Lower leg skin (tissue), 4 donors: ENCODE data around the gene ABR. TPM values are rescaled to one million over a fixed set of nuclear protein-coding genes. Genes with fewer than 3 reads are reported as not detected.

Experiments
- DNase-seq, 2 donors: peaks; one replicate each; pipeline ENCODE4 v3.0.0-alpha.2; 2019; ENCODE audit warnings: low spot score in 2 of 2
- H3K4me3 ChIP-seq: fragments of 200-600 bp; sonication (generic); 2 replicates; pipeline ENCODE4 v1.5.1; 2017; ENCODE audit warnings: mild to moderate bottlenecking, low read depth; ENCODE audit not compliant: poor library complexity, severe bottlenecking
- CTCF ChIP-seq, 3 donors: fragments of 450-650 bp; IDR thresholded peaks; one replicate each; pipeline ENCODE4 v1.5.1; 2016; ENCODE audit warnings: antibody characterized with exemption in 3 of 3, mild to moderate bottlenecking in 3 of 3, moderate library complexity in 2 of 3
- POLR2A ChIP-seq, 2 donors: fragments of 450-650 bp; IDR thresholded peaks; one replicate each; pipeline ENCODE4 v1.6.1; 2016 to 2017; ENCODE audit warnings: antibody characterized with exemption in 2 of 2, mild to moderate bottlenecking in 1 of 2, moderate library complexity in 1 of 2
- WGBS, 2 donors: methylation state at CpG; one replicate each; pipeline ENCODE4 v1.1.5; 2018; 5-methylcytosine and 5-hydroxymethylcytosine counted together
- intact Hi-C: fragments of 100-400 bp; cut with DNase I; formaldehyde crosslinking; loops from one replicate; pipeline ENCODE4 v1.15.0; 2023; ENCODE audit warnings: low total_unique reads
- total RNA-seq, 4 donors: library from RNA; depleted of rRNA; stranded (reverse); fragments of >200 nt; gene quantifications; one replicate each; pipeline ENCODE4 v1.1.0, GENCODE V29; 2016

Gene ABR
- total RNA-seq, 4 donors from 2014 or later: 60.9 to 98.8 (median 88.3) TPM

- 38 to 44% methylated on average over 17 of the region's 17 CpGs for WGBS, 2 donors
- peak; percentile 87 to 96 for DNase-seq
- TF ChIP-seq POLR2A (IDR thresholded peaks at IDR 0.05) (no peak), CTCF (IDR thresholded peaks at IDR 0.05) (no peak)
- H3K4me3 ChIP-seq: no peak overlapping the region
- intact Hi-C loops: no loop called here
Measured at GRCh38 chr17:1197781-1198490, 18.2 kb upstream of the ABR start.

GRCh38 chr17:1197379-1197778, 17.6 kb upstream of the ABR start:
- intact Hi-C loops: no loop called here
- no peak overlapping the region for H3K4me3 ChIP-seq
- no peak for TF ChIP-seq POLR2A (IDR thresholded peaks at IDR 0.05)
- TF ChIP-seq CTCF (IDR thresholded peaks at IDR 0.05): no peak
- 44 to 51% methylated on average over 3 of the region's 3 CpGs for WGBS, 2 donors
- peak; percentile 86 to 93 for DNase-seq

- TF ChIP-seq CTCF (IDR thresholded peaks at IDR 0.05) (no peak), POLR2A (IDR thresholded peaks at IDR 0.05) (no peak)
- no peak for DNase-seq
- H3K4me3 ChIP-seq: no peak overlapping the region
- intact Hi-C loops: no loop called here
- 85 to 88% methylated on average over 14 of the region's 14 CpGs for WGBS, 2 donors
Measured at GRCh38 chr17:1196946-1197345, 17.2 kb upstream of the ABR start.

GRCh38 chr17:1192911-1193699, 13.3 kb upstream of the ABR start:
- no peak for DNase-seq
- no peak for TF ChIP-seq CTCF (IDR thresholded peaks at IDR 0.05)
- TF ChIP-seq POLR2A (IDR thresholded peaks at IDR 0.05): no peak
- no peak overlapping the region for H3K4me3 ChIP-seq
- intact Hi-C loops: no loop called here
- 83 to 90% methylated on average over 31 of the region's 31 CpGs for WGBS, 2 donors

GRCh38 chr17:1190751-1191331, 11.1 kb upstream of the ABR start:
- DNase-seq: peak in 1 of 2 donors; percentile 47
- intact Hi-C loops: no loop called here
- 28 to 34% methylated on average over 25 of the region's 25 CpGs for WGBS, 2 donors
- no peak overlapping the region for H3K4me3 ChIP-seq
- TF ChIP-seq POLR2A (IDR thresholded peaks at IDR 0.05) (no peak), CTCF (IDR thresholded peaks at IDR 0.05) (no peak)
